Keratinocyte (primary cell): Measurements from ENCODE around the gene ADCK1.

Source experiments
- EZH2 ChIP-seq: IDR thresholded peaks from one replicate; pipeline ENCODE4 v1.6.1; 2012; ENCODE audit warnings: inconsistent platforms, mild to moderate bottlenecking, low read length, moderate library complexity
- TF ChIP-seq, protein P1 (sequence below), 3 experiments: IDR thresholded peaks in 1 of 3; conservative IDR thresholded peaks in 1 of 3; optimal IDR thresholded peaks in 1 of 3; 2 replicates in 2 of 3; 3 replicates in 1 of 3; pipeline versions ENCODE3 to v1.5.1; 2011; ENCODE audit warnings: low read length in 3 of 3, mild to moderate bottlenecking in 3 of 3, moderate library complexity in 2 of 3, control low read depth in 1 of 3, inconsistent platforms in 1 of 3; ENCODE audit not compliant: insufficient read depth in 2 of 3; ENCODE audit errors: extremely low read depth in 1 of 3

DNA sequence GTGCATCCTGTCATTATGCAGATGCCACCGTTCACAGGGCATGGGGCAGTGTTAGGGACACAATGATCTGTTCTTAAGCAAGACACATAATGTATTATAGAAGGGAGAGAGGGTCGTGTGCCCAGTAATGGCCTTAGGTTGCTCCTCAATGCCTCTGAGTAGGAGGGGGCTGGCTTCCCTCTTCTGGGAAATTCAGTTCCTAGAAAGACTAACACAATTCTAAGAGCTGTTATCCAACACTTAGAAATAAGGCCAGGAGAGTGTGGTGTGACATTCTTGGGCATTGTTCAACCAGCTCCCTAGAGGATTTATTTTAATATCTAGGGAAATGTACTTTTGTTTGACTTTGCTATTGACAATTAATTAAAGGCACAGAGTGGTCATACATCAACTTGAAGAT, 118.5 kb downstream of the ADCK1 start:
- TF ChIP-seq, protein P1, sequence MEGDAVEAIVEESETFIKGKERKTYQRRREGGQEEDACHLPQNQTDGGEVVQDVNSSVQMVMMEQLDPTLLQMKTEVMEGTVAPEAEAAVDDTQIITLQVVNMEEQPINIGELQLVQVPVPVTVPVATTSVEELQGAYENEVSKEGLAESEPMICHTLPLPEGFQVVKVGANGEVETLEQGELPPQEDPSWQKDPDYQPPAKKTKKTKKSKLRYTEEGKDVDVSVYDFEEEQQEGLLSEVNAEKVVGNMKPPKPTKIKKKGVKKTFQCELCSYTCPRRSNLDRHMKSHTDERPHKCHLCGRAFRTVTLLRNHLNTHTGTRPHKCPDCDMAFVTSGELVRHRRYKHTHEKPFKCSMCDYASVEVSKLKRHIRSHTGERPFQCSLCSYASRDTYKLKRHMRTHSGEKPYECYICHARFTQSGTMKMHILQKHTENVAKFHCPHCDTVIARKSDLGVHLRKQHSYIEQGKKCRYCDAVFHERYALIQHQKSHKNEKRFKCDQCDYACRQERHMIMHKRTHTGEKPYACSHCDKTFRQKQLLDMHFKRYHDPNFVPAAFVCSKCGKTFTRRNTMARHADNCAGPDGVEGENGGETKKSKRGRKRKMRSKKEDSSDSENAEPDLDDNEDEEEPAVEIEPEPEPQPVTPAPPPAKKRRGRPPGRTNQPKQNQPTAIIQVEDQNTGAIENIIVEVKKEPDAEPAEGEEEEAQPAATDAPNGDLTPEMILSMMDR (optimal IDR thresholded peaks at IDR 0.05 in 1 of 3, IDR thresholded peaks at IDR 0.05 in 1 of 3, conservative IDR thresholded peaks at IDR 0.05 in 1 of 3; ENCODE audit: extremely low read depth in 1 of 3, insufficient read depth in 2 of 3, low read length in 3 of 3), result no peak
- no peak for TF ChIP-seq EZH2
